ENCODE results near the gene GALNT11. TPM values are rescaled to one million over a fixed set of nuclear protein-coding genes. Genes with fewer than 3 reads are reported as not detected.

GALNT11 gene
- polyA plus RNA-seq, 2 of the 4 experiments (the other 2 are of a cell fraction): 27.4 to 44.3 TPM

- Histone ChIP-seq H3K4me2 (no peak overlapping the region), H3K27ac (no peak overlapping the region), H3K4me3 (no peak overlapping the region), H3K4me1 (no peaks in the 10 kb centered on the region), H3K9me3 (no peaks in the 10 kb centered on the region)
- DNase-seq (ENCODE audit: low read depth in 1 of 2, low spot score in 1 of 2) (no peak), ATAC-seq (no peak), FAIRE-seq (no peak)
- CTCF ChIA-PET: no interaction called here
- TF ChIP-seq GATA3 (IDR thresholded peaks at IDR 0.05; ENCODE audit: borderline replicate concordance): no peak
- no peak for TF ChIP-seq ZSCAN20 (CRISPR knock-in tag; IDR thresholded peaks at IDR 0.05)
- no peak for TF ChIP-seq RARB (CRISPR knock-in tag; IDR thresholded peaks at IDR 0.05)
- no peak for TF ChIP-seq CEBPB (IDR thresholded peaks at IDR 0.05)
- POLR2A ChIA-PET: no interaction called here
- 93% methylated on average over 2 of the region's 2 CpGs for WGBS (ENCODE audit: missing lambda C conversion rate)
Measured at GRCh38 chr7:152140560-152140959, 115.1 kb downstream of the GALNT11 start.

- FAIRE-seq (no peak), DNase-seq (ENCODE audit: low read depth in 1 of 2, low spot score in 1 of 2) (no peak), ATAC-seq (no peak)
- Histone ChIP-seq H3K4me3 (no peak overlapping the region), H3K27ac (no peak overlapping the region), H3K4me1 (no peaks in the 10 kb centered on the region), H3K4me2 (no peak overlapping the region), H3K9me3 (no peaks in the 10 kb centered on the region)
- CTCF ChIA-PET: interaction anchor here (0.9 to 1.7 kb wide), 4 partner anchors 9 to 21 kb away, joined by 3 to 6 read pairs (median 4); no protein-coding TSS in a partner anchor
- 91% methylated on average over 5 of the region's 5 CpGs for WGBS (ENCODE audit: missing lambda C conversion rate)
- POLR2A ChIA-PET: no interaction called here
- TF ChIP-seq MAZ (IDR thresholded peaks at IDR 0.05; ENCODE audit: borderline replicate concordance, low read depth, low read length) (no peak), PHF8 (IDR thresholded peaks at IDR 0.05; ENCODE audit: borderline replicate concordance, low read depth) (no peak), CEBPB (IDR thresholded peaks at IDR 0.05) (no peak), BCL3 (IDR thresholded peaks at IDR 0.05) (no peak)
Measured at GRCh38 chr7:152142976-152143595, 117.6 kb downstream of the GALNT11 start.

- WGBS (ENCODE audit: missing lambda C conversion rate): 92% methylated on average over 12 of the region's 12 CpGs
- ATAC-seq (no peak), FAIRE-seq (no peak), DNase-seq (ENCODE audit: low read depth in 1 of 2, low spot score in 1 of 2) (no peak)
- no peak overlapping the region for H3K4me2 ChIP-seq
- ChIA-PET POLR2A (no interaction called here), CTCF (interaction anchor here (1.2 kb wide), 1 partner anchor 10 kb away, joined by 10 read pairs; no protein-coding TSS in a partner anchor)
- H3K4me3 ChIP-seq: no peak overlapping the region
- TF ChIP-seq CHD2 (IDR thresholded peaks at IDR 0.05; ENCODE audit: low read length, partially characterized antibody) (no peak), ATOH8 (CRISPR knock-in tag; IDR thresholded peaks at IDR 0.05; ENCODE audit: low read depth) (no peak), CBX8 (IDR thresholded peaks at IDR 0.05) (no peak), EHF (CRISPR knock-in tag; IDR thresholded peaks at IDR 0.05) (no peak), BCL3 (IDR thresholded peaks at IDR 0.05) (no peak), BHLHE40 (IDR thresholded peaks at IDR 0.05; ENCODE audit: low read depth, low read length) (no peak), PBX3 (IDR thresholded peaks at IDR 0.05) (no peak), POLR2A (IDR thresholded peaks at IDR 0.05; ENCODE audit: low read length) (no peak), ZC3H11A (IDR thresholded peaks at IDR 0.05) (no peak), RCOR1 (IDR thresholded peaks at IDR 0.05; ENCODE audit: low read depth, low read length) (no peak), CHD4 (IDR thresholded peaks at IDR 0.05; ENCODE audit: borderline replicate concordance) (no peak), ESRRA (IDR thresholded peaks at IDR 0.05; ENCODE audit: borderline replicate concordance, low read length) (no peak), MAX (IDR thresholded peaks at IDR 0.05) (no peak), SREBF2 (IDR thresholded peaks at IDR 0.05) (no peak), RARB (CRISPR knock-in tag; IDR thresholded peaks at IDR 0.05) (no peak), HMGXB4 (CRISPR knock-in tag; IDR thresholded peaks at IDR 0.05; ENCODE audit: borderline replicate concordance) (no peak), ZNF302 (CRISPR knock-in tag; IDR thresholded peaks at IDR 0.05) (no peak), MAZ (IDR thresholded peaks at IDR 0.05; ENCODE audit: borderline replicate concordance, low read depth, low read length) (no peak), RFX5 (IDR thresholded peaks at IDR 0.05) (no peak)
- H3K9me3 ChIP-seq: no peaks in the 10 kb centered on the region
- H3K4me1 ChIP-seq: no peaks in the 10 kb centered on the region
- H3K27ac ChIP-seq: no peak overlapping the region
Measured at GRCh38 chr7:152144557-152145245, 119.2 kb downstream of the GALNT11 start.

Data from A549 (cell line).